GM12878 (cell line): ENCODE measurements around the gene PALLD. TPM values are rescaled to one million over a fixed set of nuclear protein-coding genes. Genes with fewer than 3 reads are reported as not detected.

Experiments
- ATAC-seq: fragments of 200-7000 bp; cut with Tn5 transposase; 3 replicates; pipeline ENCODE4 v1.9.1; 2020; ENCODE audit warnings: mild to moderate bottlenecking, moderate library complexity
- BruUV-seq: library from RNA; stranded (reverse); fragments of 400-500 nt; replicated peaks from 2 replicates; lab custom pipeline; 2021; lab: Mats Ljungman, UMichigan
- CTCF ChIA-PET: fragments of 300-600 bp; sonication (Branson Sonifier 250); formaldehyde crosslinking; extraction: SDS; loops from one replicate; lab custom pipeline; 2021; ENCODE audit warnings: inconsistent platforms; lab: Yijun Ruan, JAX
- POLR2A ChIA-PET: fragments of 350-600 bp; formaldehyde crosslinking; extraction: SDS; loops from one replicate; lab custom pipeline; 2021; ENCODE audit warnings: inconsistent platforms; lab: Charles Lee
- RAD21 ChIA-PET: fragments of 300-600 bp; sonication (Branson Sonifier 250); formaldehyde crosslinking; loops from one replicate; lab custom pipeline; 2023; ENCODE audit warnings: antibody characterized with exemption; ENCODE audit not compliant: unreplicated experiment; lab: Charles Lee
- SMC1A ChIA-PET: fragments of 300-600 bp; sonication (Branson Sonifier 250); formaldehyde crosslinking; loops from one replicate; lab custom pipeline; 2023; ENCODE audit not compliant: unreplicated experiment, uncharacterized antibody; lab: Charles Lee
- DNase-seq: peaks from one replicate; pipeline ENCODE4 v3.0.0-alpha.2; 2011; ENCODE audit warnings: low read depth, low spot score
- FAIRE-seq: peaks from 3 replicates; lab custom pipeline; 2011; peaks lifted over from hg19 to GRCh38; lab: Jason Lieb, UNC
- H2AFZ ChIP-seq: 2 replicates; pipeline ENCODE4 v1.6.0; 2011; ENCODE audit warnings: low read depth, low read length, control low read depth; ENCODE audit not compliant: control insufficient read depth
- H3K27ac ChIP-seq: 2 replicates; pipeline ENCODE4 v1.5.1; 2011; ENCODE audit warnings: control low read depth; ENCODE audit not compliant: control insufficient read depth, insufficient read depth
- H3K27me3 ChIP-seq, 2 experiments: replicated peaks in 1 of 2; 2 replicates each; pipeline versions ENCODE4 v1.6.0 to v1.6.1; 2011; ENCODE audit warnings: low read length in 1 of 2; ENCODE audit not compliant: control insufficient read depth in 2 of 2, insufficient read depth in 2 of 2
- H3K36me3 ChIP-seq, 2 experiments: 2 replicates each; pipeline ENCODE4 v1.5.1; 2011; ENCODE audit warnings: low read length in 1 of 2; ENCODE audit not compliant: control insufficient read depth in 2 of 2, insufficient read depth in 2 of 2
- H3K4me1 ChIP-seq: 2 replicates; pipeline ENCODE4 v1.6.1; 2011; ENCODE audit warnings: mild to moderate bottlenecking, low read length, moderate library complexity, mixed read lengths; ENCODE audit not compliant: control insufficient read depth, insufficient read depth
- H3K4me2 ChIP-seq: 2 replicates; pipeline ENCODE4 v1.6.0; 2011; ENCODE audit warnings: control low read depth; ENCODE audit not compliant: control insufficient read depth, insufficient read depth
- H3K4me3 ChIP-seq: fragments of 200-600 bp; sonication (generic); 2 replicates; pipeline ENCODE4 v1.5.1; 2016
- H3K79me2 ChIP-seq: 2 replicates; pipeline ENCODE4 v1.6.0; 2011; ENCODE audit warnings: low read length; ENCODE audit not compliant: control insufficient read depth, insufficient read depth
- H3K9ac ChIP-seq: 2 replicates; pipeline ENCODE4 v1.8.0; 2011; ENCODE audit warnings: low read length, control low read depth, mixed read lengths; ENCODE audit not compliant: control insufficient read depth, insufficient read depth
- H3K9me3 ChIP-seq: replicated peaks from 3 replicates; pipeline ENCODE4 v1.5.1; 2011; ENCODE audit warnings: mild to moderate bottlenecking, low read length; ENCODE audit not compliant: control insufficient read depth, insufficient read depth
- H4K20me1 ChIP-seq: 2 replicates; pipeline ENCODE4 v1.6.0; 2011; ENCODE audit not compliant: control insufficient read depth, insufficient read depth
- EED ChIP-seq: sonication (generic); IDR thresholded peaks from 2 replicates; pipeline ENCODE4 v1.6.1; 2016; ENCODE audit warnings: antibody characterized with exemption, low read depth
- HDAC2 ChIP-seq: fragments of 200-600 bp; sonication (generic); IDR thresholded peaks from 2 replicates; pipeline ENCODE4 v1.6.1; 2017
- IKZF2 ChIP-seq, 2 experiments: fragments of 450-650 bp; IDR thresholded peaks; 2 replicates each; pipeline ENCODE4 v1.6.1; 2017; ENCODE audit warnings: mild to moderate bottlenecking in 2 of 2, moderate library complexity in 2 of 2
- KLF5 ChIP-seq: fragments of 450-650 bp; IDR thresholded peaks from 2 replicates; pipeline ENCODE4 v1.6.1; 2014; ENCODE audit warnings: mild to moderate bottlenecking; ENCODE audit not compliant: partially characterized antibody
- RCOR1 ChIP-seq: conservative IDR thresholded peaks from 2 replicates; pipeline ENCODE4 v1.6.1; 2012; ENCODE audit warnings: low read depth, low read length, improper control_type of control experiment
- RUNX3 ChIP-seq: IDR thresholded peaks from 2 replicates; pipeline ENCODE4 v1.6.1; 2012; ENCODE audit warnings: low read length, inconsistent platforms
- SKIL ChIP-seq: fragments of 450-650 bp; IDR thresholded peaks from 2 replicates; pipeline ENCODE4 v1.6.1; 2017; ENCODE audit warnings: mild to moderate bottlenecking, low read depth, inconsistent platforms; ENCODE audit not compliant: poor library complexity, severe bottlenecking
- SUZ12 ChIP-seq: fragments of 200-600 bp; sonication (generic); IDR thresholded peaks from one replicate; pipeline ENCODE4 v1.6.1; 2018; ENCODE audit warnings: antibody characterized with exemption, mild to moderate bottlenecking; ENCODE audit not compliant: unreplicated experiment
- WGBS: methylation state at CpG from one replicate; pipeline ENCODE4 v1.1.6; 2016; ENCODE audit warnings: low lambda C conversion rate; ENCODE audit not compliant: insufficient replicate concordance, insufficient coverage; ENCODE audit errors: missing lambda C conversion rate; 5-methylcytosine and 5-hydroxymethylcytosine counted together
- in situ Hi-C: fragments of 300-500 bp; cut with MboI; formaldehyde crosslinking; loops from 9 replicates; pipeline ENCODE4 v1.14.3; 2018; ENCODE audit warnings: mixed read lengths
- intact Hi-C: fragments of 100-400 bp; cut with micrococcal nuclease; formaldehyde crosslinking; loops from one replicate; pipeline ENCODE4 v1.14.2; 2022; ENCODE audit not compliant: unreplicated experiment
- polyA plus RNA-seq, 11 experiments: library from polyadenylated mRNA; depleted of rRNA in 4 of 11; unstranded in 6 of 11; stranded (reverse) in 5 of 11; fragments of >200 nt; fragmentation: Nextera tagmentation in 4 of 11; fragmentation: Illumina TruSeq in 1 of 11; extraction: Ambion mirVana in 4 of 11; extraction: Trizol in 1 of 11; gene quantifications; 1 replicate in 1 of 11; 2 replicates in 10 of 11; pipeline versions ENCODE4 v1.2.1 to v1.2.3, GENCODE V29; 2011 to 2016; ENCODE audit warnings: inconsistent platforms in 2 of 11, missing spikeins in 2 of 11, low read depth in 1 of 11
- total RNA-seq, 4 experiments: library from RNA; depleted of rRNA in 3 of 4; stranded (reverse); fragments of >200 nt in 3 of 4; fragmentation: Illumina TruSeq in 1 of 4; extraction: Trizol in 1 of 4; gene quantifications; 2 replicates each; pipeline versions ENCODE4 v1.2.1 to v1.2.3, GENCODE V29; 2013 to 2021
- TF ChIP-seq, protein P1 (sequence below): fragments of 150-350 bp; IDR thresholded peaks from 2 replicates; pipeline ENCODE4 v1.6.1; 2014; ENCODE audit warnings: mild to moderate bottlenecking, low read depth, low read length
- TF ChIP-seq, protein P2 (sequence below): fragments of 450-650 bp; IDR thresholded peaks from 2 replicates; pipeline ENCODE4 v1.6.1; 2014; ENCODE audit warnings: mild to moderate bottlenecking
- TF ChIP-seq, protein P3 (sequence below): IDR thresholded peaks from 2 replicates; pipeline ENCODE4 v1.6.1; 2011; ENCODE audit warnings: low read depth, low read length, improper control_type of control experiment, borderline replicate concordance

PALLD gene
- total and polyA plus RNA-seq, 10 of the 15 experiments (the other 5 are each of a cell fraction or from before 2014, with no cell fraction given), result 1.0 to 7.7 (median 1.7) TPM

DNA sequence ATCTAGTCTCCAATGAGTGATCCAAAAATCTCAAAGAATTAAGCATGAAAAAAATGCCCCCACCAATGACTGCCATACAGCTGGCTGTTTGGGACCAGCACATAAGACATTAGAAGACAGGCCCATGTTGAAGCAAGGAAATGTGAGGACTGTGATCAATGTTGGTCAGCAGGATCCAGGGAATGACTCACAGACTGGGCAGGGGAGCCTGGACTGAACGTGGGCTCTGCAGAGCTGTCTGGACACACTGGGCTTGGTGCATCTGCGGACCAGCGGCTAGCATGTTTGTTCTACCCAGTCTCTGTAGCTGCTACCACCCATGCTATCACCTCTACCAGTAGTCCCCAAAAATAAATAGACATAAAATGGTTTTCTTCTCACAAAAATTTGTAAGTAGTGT is 108.6 kb downstream of the PALLD start:
- intact Hi-C loops, result no loop called here
- Histone ChIP-seq H3K27ac (no peak overlapping the region), H4K20me1 (no peaks in the 10 kb centered on the region; the same call in 1 of the 2 replicates), H3K4me2 (no peak overlapping the region), H3K4me3 (no peak overlapping the region), H2AFZ (no peak overlapping the region), H3K79me2 (no peaks in the 10 kb centered on the region), H3K9me3 (no peaks in the 10 kb centered on the region), H3K36me3 (no peaks in the 10 kb centered on the region), H3K4me1 (no peaks in the 10 kb centered on the region), H3K9ac (no peak overlapping the region), H3K27me3 (no peaks in the 10 kb centered on the region; a peak in 1 of 4 replicates)
- ChIA-PET POLR2A (no interaction called here), RAD21 (interaction anchor here (1.7 kb wide), 1 partner anchor 20 kb away, joined by 10 read pairs; no protein-coding TSS in a partner anchor), SMC1A (interaction anchor here (0.5 to 1.5 kb wide), 2 partner anchors 99 to 318 kb away, joined by 3 to 5 read pairs; no protein-coding TSS in a partner anchor), CTCF (interaction anchor here (1.7 kb wide), 1 partner anchor 20 kb away, joined by 4 read pairs; no protein-coding TSS in a partner anchor)
- BruUV-seq, result no TSS peak
- ATAC-seq (no peak), FAIRE-seq (no peak), DNase-seq (no peak)
- in situ Hi-C loops, result no loop called here
- WGBS, result 63% methylated on average over 3 of the region's 3 CpGs
- TF ChIP-seq, protein P1, sequence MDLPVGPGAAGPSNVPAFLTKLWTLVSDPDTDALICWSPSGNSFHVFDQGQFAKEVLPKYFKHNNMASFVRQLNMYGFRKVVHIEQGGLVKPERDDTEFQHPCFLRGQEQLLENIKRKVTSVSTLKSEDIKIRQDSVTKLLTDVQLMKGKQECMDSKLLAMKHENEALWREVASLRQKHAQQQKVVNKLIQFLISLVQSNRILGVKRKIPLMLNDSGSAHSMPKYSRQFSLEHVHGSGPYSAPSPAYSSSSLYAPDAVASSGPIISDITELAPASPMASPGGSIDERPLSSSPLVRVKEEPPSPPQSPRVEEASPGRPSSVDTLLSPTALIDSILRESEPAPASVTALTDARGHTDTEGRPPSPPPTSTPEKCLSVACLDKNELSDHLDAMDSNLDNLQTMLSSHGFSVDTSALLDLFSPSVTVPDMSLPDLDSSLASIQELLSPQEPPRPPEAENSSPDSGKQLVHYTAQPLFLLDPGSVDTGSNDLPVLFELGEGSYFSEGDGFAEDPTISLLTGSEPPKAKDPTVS, result no peak

DNA sequence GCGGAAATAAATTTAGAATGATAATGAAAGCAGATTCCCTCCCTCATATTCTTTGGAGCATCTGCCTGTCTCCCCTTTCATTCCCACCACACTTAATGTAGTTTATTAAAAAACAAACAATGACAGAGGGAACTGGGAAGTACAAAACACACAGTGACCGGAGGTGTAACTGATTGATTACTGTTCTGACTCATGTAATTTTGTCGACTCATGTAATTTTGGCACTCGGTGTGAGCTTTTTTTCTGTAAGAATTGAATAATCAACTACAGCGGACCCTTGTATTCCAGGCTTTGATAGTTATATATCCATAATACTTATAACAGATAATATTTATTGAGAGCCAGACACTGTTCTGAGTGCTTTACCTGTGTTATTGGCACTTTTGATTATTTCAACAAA is 110.4 kb downstream of the PALLD start:
- Histone ChIP-seq H3K4me2 (no peak overlapping the region), H3K9me3 (no peaks in the 10 kb centered on the region), H4K20me1 (no peaks in the 10 kb centered on the region; the same call in 1 of the 2 replicates), H3K4me3 (no peak overlapping the region), H3K36me3 (no peaks in the 10 kb centered on the region), H3K4me1 (no peaks in the 10 kb centered on the region), H2AFZ (no peak overlapping the region), H3K27me3 (no peaks in the 10 kb centered on the region; a peak in 1 of 4 replicates), H3K27ac (no peak overlapping the region), H3K9ac (no peak overlapping the region), H3K79me2 (no peaks in the 10 kb centered on the region)
- ChIA-PET POLR2A (no interaction called here), RAD21 (no interaction called here), SMC1A (no interaction called here), CTCF (interaction anchor here (0.6 kb wide), 1 partner anchor 35 kb away, joined by 3 read pairs; no protein-coding TSS in a partner anchor)
- DNase-seq (no peak), ATAC-seq (no peak), FAIRE-seq (no peak)
- no TSS peak for BruUV-seq
- TF ChIP-seq IKZF2 (IDR thresholded peaks at IDR 0.05), result no peak
- TF ChIP-seq, protein P2, sequence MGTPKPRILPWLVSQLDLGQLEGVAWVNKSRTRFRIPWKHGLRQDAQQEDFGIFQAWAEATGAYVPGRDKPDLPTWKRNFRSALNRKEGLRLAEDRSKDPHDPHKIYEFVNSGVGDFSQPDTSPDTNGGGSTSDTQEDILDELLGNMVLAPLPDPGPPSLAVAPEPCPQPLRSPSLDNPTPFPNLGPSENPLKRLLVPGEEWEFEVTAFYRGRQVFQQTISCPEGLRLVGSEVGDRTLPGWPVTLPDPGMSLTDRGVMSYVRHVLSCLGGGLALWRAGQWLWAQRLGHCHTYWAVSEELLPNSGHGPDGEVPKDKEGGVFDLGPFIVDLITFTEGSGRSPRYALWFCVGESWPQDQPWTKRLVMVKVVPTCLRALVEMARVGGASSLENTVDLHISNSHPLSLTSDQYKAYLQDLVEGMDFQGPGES, result no peak
- no peak for TF ChIP-seq HDAC2
- TF ChIP-seq SKIL, result no peak
- no peak for TF ChIP-seq KLF5
- TF ChIP-seq, protein P3, sequence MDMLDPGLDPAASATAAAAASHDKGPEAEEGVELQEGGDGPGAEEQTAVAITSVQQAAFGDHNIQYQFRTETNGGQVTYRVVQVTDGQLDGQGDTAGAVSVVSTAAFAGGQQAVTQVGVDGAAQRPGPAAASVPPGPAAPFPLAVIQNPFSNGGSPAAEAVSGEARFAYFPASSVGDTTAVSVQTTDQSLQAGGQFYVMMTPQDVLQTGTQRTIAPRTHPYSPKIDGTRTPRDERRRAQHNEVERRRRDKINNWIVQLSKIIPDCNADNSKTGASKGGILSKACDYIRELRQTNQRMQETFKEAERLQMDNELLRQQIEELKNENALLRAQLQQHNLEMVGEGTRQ, result no peak
- TF ChIP-seq RCOR1, result no peak
- no peak for TF ChIP-seq EED
- TF ChIP-seq RUNX3, result no peak
- TF ChIP-seq SUZ12, result no peak
- intact Hi-C loops (no loop called here), in situ Hi-C loops (no loop called here)
- whole genome bisulfite sequencing, result 71% methylated on average over 5 of the region's 5 CpGs
